HEK293T (cell line): Measurements from ENCODE around the gene PFN3.

ENCODE experiments used
- CTCF ChIA-PET: fragments of 350-600 bp; formaldehyde crosslinking; extraction: SDS; loops from one replicate; lab custom pipeline; 2021; ENCODE audit warnings: antibody characterized with exemption, inconsistent platforms; lab: Yijun Ruan, JAX
- POLR2A ChIA-PET: fragments of 350-600 bp; formaldehyde crosslinking; extraction: SDS; loops from one replicate; lab custom pipeline; 2020; ENCODE audit warnings: antibody characterized with exemption, inconsistent platforms; lab: Yijun Ruan, JAX
- DNase-seq: peaks from one replicate; pipeline ENCODE4 v3.0.0; 2012; ENCODE audit warnings: mixed read lengths; ENCODE audit errors: extremely low spot score
- ARNT ChIP-seq: fragments of 450-650 bp; IDR thresholded peaks from 2 replicates; pipeline ENCODE4 v1.6.1; 2017; ENCODE audit warnings: mild to moderate bottlenecking
- BHLHE40 ChIP-seq: fragments of 450-650 bp; IDR thresholded peaks from 2 replicates; pipeline ENCODE4 v1.6.1; 2016; ENCODE audit warnings: mild to moderate bottlenecking, moderate library complexity, borderline replicate concordance
- CTBP1 ChIP-seq: fragments of 450-650 bp; IDR thresholded peaks from 2 replicates; pipeline ENCODE4 v1.6.1; 2016; ENCODE audit warnings: borderline replicate concordance
- ELF4 ChIP-seq: fragments of 450-650 bp; IDR thresholded peaks from 2 replicates; pipeline ENCODE4 v1.6.1; 2017; ENCODE audit warnings: antibody characterized with exemption
- FOXA1 ChIP-seq: fragments of 450-650 bp; IDR thresholded peaks from 2 replicates; pipeline ENCODE4 v1.6.1; 2016; ENCODE audit warnings: mild to moderate bottlenecking
- FOXK2 ChIP-seq: fragments of 450-650 bp; IDR thresholded peaks from 2 replicates; pipeline ENCODE4 v1.6.1; 2016; ENCODE audit warnings: mild to moderate bottlenecking
- FOXM1 ChIP-seq: fragments of 450-650 bp; IDR thresholded peaks from 2 replicates; pipeline ENCODE4 v1.6.1; 2017; ENCODE audit warnings: mild to moderate bottlenecking, borderline replicate concordance
- HDGF ChIP-seq: fragments of 450-650 bp; IDR thresholded peaks from 2 replicates; pipeline ENCODE4 v1.6.1; 2017; ENCODE audit warnings: antibody characterized with exemption, borderline replicate concordance
- L3MBTL2 ChIP-seq: fragments of 450-650 bp; conservative IDR thresholded peaks from 2 replicates; pipeline ENCODE4 v1.6.1; 2016; ENCODE audit warnings: mild to moderate bottlenecking
- LEF1 ChIP-seq: fragments of 450-650 bp; IDR thresholded peaks from 2 replicates; pipeline ENCODE4 v1.6.1; 2017; ENCODE audit warnings: mild to moderate bottlenecking, borderline replicate concordance
- NFRKB ChIP-seq: fragments of 450-650 bp; IDR thresholded peaks from 2 replicates; pipeline ENCODE4 v1.6.1; 2016; ENCODE audit warnings: mild to moderate bottlenecking, moderate library complexity
- PKNOX1 ChIP-seq: fragments of 450-650 bp; IDR thresholded peaks from 2 replicates; pipeline ENCODE4 v1.6.1; 2016
- SP1 ChIP-seq: fragments of 450-650 bp; IDR thresholded peaks from 2 replicates; pipeline ENCODE4 v1.6.1; 2017
- SUZ12 ChIP-seq: fragments of 450-650 bp; IDR thresholded peaks from 2 replicates; pipeline ENCODE4 v1.6.1; 2016; ENCODE audit warnings: mild to moderate bottlenecking
- TARDBP ChIP-seq: fragments of 450-650 bp; IDR thresholded peaks from 2 replicates; pipeline ENCODE4 v1.6.1; 2016
- ZNF384 ChIP-seq: fragments of 450-650 bp; IDR thresholded peaks from 2 replicates; pipeline ENCODE4 v1.6.1; 2016

PFN3 gene

GRCh38 chr5:177389241-177390169 is 11.0 kb downstream of the PFN3 start:
- ChIA-PET POLR2A (interaction anchor here (0.7 to 1.5 kb wide), 7 partner anchors 13 to 66 kb away, joined by 3 to 12 read pairs (median 5); partner anchors contain the start of genes GRK6 and LMAN2), CTCF (interaction anchor here (0.5 to 4.1 kb wide), 15 partner anchors 9 to 127 kb away, joined by 3 to 56 read pairs (median 5); partner anchors contain the start of gene GRK6)
- no peak for DNase-seq
- no peak for TF ChIP-seq FOXA1
- TF ChIP-seq FOXM1 = no peak
- TF ChIP-seq SP1 = no peak
- TF ChIP-seq L3MBTL2 = no peak
- no peak for TF ChIP-seq ZNF384
- TF ChIP-seq LEF1 = no peak
- no peak for TF ChIP-seq BHLHE40
- TF ChIP-seq TARDBP = no peak
- no peak for TF ChIP-seq PKNOX1
- TF ChIP-seq FOXK2 = no peak
- TF ChIP-seq ARNT = no peak
- no peak for TF ChIP-seq SUZ12
- TF ChIP-seq CTBP1 = no peak
- no peak for TF ChIP-seq ELF4
- no peak for TF ChIP-seq NFRKB
- no peak for TF ChIP-seq HDGF

GRCh38 chr5:177388521-177389052 is 11.9 kb downstream of the PFN3 start:
- TF ChIP-seq PKNOX1 (no peak), TARDBP (no peak), BHLHE40 (no peak), FOXM1 (no peak), ARNT (no peak), ELF4 (no peak), HDGF (no peak), SUZ12 (no peak), CTBP1 (no peak)
- ChIA-PET POLR2A (interaction anchor here (1.2 to 1.3 kb wide), 3 partner anchors 21 to 38 kb away, joined by 4 to 7 read pairs (median 5); partner anchors contain the start of genes GRK6 and LMAN2), CTCF (interaction anchor here (0.9 to 4.1 kb wide), 10 partner anchors 14 to 79 kb away, joined by 3 to 56 read pairs (median 5); partner anchors contain the start of gene GRK6)
- DNase-seq = no peak

- CTCF ChIA-PET = interaction anchor here (0.6 to 2.2 kb wide), 3 partner anchors 15 to 68 kb away, joined by 3 to 6 read pairs (median 3); no protein-coding TSS in a partner anchor
- POLR2A ChIA-PET = no interaction called here
- TF ChIP-seq BHLHE40 (no peak), L3MBTL2 (no peak), CTBP1 (no peak)
- no peak for DNase-seq
Measured at GRCh38 chr5:177387405-177387804, 13.1 kb downstream of the PFN3 start.

GRCh38 chr5:177386542-177386941 is 13.9 kb downstream of the PFN3 start:
- ChIA-PET CTCF (interaction anchor here (0.6 to 2.2 kb wide), 2 partner anchors 68 to 119 kb away, joined by 4 to 6 read pairs; no protein-coding TSS in a partner anchor), POLR2A (interaction anchor here (0.9 to 1.0 kb wide), 2 partner anchors 35 to 83 kb away, joined by 3 to 4 read pairs; partner anchors contain the start of genes LMAN2, PRELID1 and RAB24)
- TF ChIP-seq CTBP1 (no peak), FOXA1 (no peak), FOXM1 (no peak), ZNF384 (no peak), HDGF (no peak), ARNT (no peak), NFRKB (no peak), LEF1 (no peak)
- no peak for DNase-seq

- TF ChIP-seq ZNF384 (no peak), PKNOX1 (no peak), CTBP1 (no peak)
- ChIA-PET POLR2A (no interaction called here), CTCF (interaction anchor here (2.2 kb wide), 1 partner anchor 69 kb away, joined by 6 read pairs; no protein-coding TSS in a partner anchor)
- DNase-seq = no peak
Measured at GRCh38 chr5:177385720-177386119, 14.7 kb downstream of the PFN3 start.

GRCh38 chr5:177384134-177384533 is 16.3 kb downstream of the PFN3 start, which contains the start of gene SLC34A1:
Gene SLC34A1, plus strand, starts transcription at chr5:177384434. Its CDS starts 1,308 bp downstream, at chr5:177385742.
- ChIA-PET POLR2A (no interaction called here), CTCF (no interaction called here)
- TF ChIP-seq ZNF384 = no peak
- no peak for TF ChIP-seq HDGF

More at GRCh38 chr5:177384134-177384533, 16.3 kb downstream of the PFN3 start, which contains the start of gene SLC34A1:
- DNase-seq = no peak
